ENCODE results near the gene CIDEA.

The CIDEA gene

GRCh38 chr18:12276736-12277554 lies 22.8 kb downstream of the CIDEA start:
- no peak for DNase-seq

DNA sequence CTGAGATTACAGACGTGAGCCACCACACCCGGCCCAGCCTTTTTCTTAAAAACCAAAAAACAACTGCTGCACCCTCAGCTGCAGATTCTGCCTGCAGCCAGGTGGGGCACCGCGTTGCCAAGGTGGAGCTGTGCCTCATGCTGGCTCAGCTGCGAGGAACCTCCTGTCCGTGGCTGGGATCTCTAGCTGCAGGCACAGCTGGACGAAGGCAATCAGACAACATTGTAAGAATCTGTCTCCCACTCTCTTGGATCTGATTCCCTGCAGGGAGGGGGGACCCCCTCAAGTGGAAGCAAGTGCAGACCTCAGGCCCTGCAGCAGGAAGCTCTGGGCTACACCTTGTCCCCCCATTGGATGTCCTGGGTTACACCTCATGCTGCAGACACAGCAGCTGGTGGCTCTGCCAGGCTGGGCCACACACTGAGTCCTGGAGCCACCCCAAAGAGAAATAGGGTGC lies 24.1 kb downstream of the CIDEA start:
- no peak for DNase-seq

DNA sequence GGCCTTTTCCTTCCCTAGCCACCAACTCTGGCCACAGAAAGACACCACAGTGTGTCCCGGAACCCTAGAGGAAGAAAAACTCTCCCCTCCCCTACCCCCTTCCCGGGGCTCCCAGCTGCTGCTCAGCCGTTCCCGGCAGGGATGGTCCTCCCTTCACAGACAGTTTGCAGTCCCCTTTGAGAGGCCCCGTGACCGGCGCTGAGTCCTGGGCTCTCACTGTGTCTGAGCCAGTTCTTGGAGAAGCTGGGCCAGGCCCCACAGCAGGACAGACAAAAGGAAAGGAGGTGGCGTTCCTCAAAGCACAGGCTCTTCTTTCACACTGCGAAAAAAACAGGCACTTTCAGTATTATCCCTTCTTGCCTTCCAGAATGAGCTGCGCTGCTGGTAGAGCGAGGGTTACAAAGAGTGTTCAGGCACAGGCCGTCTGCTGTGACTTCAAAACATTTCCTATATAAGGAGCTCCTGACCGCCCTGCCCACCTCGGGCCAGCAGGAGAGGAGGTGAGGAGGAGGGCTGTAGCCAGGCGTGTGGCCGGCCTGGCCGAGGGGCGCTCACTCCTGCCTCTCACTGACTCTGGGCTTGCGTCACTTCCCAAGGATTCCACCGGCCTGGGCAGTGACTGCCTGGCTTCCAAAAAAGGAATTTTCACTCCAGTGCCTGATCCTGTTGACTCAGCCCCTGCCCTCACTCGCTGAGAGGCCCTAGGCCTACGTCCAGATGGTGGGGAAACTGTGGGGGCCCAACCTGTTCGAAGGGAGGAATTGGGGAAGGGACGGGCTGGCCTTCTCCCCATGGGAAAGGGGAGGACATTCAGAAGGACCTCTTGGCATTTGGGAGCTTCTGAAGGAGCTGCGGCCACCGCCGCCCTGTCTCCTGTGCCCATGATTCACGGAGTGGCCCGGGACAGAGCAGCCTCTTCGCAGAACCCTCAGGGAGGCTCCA lies 24.9 kb downstream of the CIDEA start:
- no peak for DNase-seq

DNA sequence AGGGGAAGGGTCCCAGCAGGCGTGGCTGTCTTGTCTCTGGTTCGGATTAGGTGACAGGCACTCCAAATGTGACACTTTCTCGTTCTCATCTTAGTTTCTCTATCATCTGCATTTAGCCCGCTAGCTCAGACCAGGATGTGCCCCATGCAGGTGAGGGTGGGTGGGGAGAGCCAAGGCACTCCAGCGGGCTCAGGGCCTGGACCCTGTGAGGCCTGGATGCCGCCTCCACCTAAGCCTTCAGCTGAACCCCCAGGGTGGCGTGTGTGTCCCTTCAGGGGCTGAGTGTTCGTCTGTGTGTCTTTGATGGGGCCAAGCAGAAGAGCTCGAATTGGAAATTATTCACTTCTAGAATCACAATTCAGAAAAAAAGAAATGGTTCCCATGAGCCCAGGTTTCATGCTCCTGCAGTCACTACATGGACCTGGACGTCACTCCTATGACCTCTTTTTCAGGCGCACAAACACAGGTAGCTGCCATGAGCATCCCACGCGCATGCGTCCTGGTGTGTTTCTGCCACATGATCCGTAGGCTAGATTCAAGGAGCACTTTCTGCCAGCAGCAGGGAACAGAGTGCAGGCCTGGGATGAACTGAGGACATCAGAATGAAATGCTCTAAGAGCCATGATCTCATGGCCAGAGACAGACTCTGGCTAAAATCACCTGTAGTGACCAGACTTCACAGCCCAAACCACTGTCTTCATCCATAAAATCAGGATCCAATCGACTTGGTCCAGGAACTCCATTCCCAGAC lies 25.8 kb downstream of the CIDEA start:
- no peak for DNase-seq

GRCh38 chr18:12281861-12282260 lies 27.7 kb downstream of the CIDEA start:
- no peak for DNase-seq

- no peak for DNase-seq
These were observed 28.4 kb downstream of the CIDEA start for GRCh38 chr18:12282442-12283039.

DNA sequence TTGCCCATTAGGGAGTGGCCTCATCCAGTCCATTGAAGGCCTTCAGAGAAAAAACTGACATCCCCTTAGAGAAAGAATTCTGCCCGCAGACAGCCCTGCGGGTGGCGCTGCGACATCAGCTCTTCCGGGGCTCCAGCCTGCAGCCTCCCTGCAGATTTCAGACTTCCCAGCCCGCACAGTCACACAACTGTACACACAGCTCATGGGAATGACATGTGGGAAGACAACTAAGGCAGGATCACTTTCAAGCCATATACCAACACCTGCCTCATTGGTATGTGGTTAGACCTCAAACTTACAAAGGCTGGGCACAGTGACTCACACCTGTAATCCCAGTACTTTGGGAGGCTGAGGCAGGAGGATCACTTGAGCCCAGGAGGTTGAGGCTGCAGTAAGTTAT lies 29.1 kb downstream of the CIDEA start:
- DNase-seq = no peak

DNA sequence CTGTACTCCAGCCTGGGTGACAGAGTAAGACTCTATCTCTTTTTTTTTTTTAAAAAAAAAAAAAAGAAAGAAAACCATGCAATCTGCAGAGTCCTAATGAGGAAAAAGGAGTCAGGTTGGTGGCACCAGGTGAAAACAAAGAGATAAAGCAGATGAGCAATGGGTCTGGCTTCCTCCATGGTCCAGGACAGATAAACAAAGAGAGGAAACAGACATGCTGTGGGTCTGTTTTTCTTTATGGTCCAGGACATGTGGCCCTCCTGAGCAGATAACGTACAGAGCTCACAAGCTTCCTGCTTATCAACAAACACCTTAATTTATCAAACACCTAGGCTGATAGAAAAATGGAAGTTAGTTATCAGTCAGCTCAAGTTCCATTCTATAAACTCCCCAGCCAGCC lies 29.5 kb downstream of the CIDEA start:
- no peak for DNase-seq

GRCh38 chr18:12287131-12287681 lies 33.0 kb downstream of the CIDEA start:
- no peak for DNase-seq

- no peak for DNase-seq
These were observed 33.7 kb downstream of the CIDEA start for GRCh38 chr18:12287684-12288402.

GRCh38 chr18:12288403-12288755 lies 34.2 kb downstream of the CIDEA start:
- no peak for DNase-seq

DNA sequence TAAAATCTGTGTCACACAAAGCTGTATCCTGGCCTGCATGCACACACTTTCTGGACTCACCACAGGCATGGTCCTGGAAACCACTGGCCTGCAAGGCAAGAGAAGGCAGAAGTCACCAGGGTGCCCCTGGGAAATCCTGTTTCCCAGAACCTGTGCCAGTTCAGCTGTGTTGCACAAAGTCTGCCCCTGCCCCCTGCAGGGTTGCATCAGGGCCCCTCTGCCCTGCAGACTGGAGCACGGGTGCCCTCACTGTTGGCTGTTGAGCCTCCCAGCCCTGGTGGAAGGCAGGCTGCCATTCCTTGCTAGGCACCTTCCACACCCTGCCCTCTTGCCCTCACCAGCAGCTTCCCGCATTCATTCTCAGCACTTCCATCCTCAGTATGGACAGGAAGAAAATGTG lies 35.9 kb downstream of the CIDEA start:
- no peak for DNase-seq

DNA sequence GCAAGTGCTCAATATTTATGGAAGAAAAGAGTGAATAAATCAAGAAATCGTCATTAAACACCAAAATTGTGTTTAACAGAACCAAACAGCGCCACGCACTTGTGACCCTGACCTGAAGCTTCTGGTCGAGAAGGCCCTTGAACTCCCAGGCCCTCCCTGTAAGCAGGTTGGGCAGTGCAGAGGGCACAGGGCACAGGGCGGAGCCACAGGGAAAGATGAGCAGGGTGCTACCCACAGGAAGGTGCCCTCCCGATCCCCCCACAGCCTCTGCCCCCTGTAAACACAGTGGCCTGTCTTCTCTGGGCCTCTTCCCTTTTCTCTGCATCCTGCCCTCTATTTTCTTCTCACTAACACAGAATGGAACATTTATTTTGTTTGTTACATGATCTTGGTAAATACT lies 37.0 kb downstream of the CIDEA start:
- DNase-seq = no peak

DNA sequence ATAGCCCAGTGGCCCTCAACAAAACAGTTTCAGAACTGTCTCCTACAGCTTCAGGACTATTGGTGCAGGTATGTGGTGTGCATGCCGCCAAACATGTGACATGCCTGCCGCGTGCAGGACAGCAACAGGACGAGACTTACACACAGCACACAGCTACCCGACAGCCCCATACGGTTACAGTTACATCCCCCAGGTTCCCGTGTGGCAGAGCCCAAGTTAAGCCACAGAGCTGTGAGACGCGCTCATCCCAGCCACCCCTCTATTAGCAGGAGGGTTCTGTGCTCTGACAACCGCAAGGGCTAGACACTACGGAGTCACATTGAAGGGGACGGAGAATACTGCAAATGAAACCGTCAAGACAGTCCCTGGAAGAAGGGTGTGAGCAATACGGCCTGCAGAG lies 37.5 kb downstream of the CIDEA start:
- DNase-seq = no peak

DNA sequence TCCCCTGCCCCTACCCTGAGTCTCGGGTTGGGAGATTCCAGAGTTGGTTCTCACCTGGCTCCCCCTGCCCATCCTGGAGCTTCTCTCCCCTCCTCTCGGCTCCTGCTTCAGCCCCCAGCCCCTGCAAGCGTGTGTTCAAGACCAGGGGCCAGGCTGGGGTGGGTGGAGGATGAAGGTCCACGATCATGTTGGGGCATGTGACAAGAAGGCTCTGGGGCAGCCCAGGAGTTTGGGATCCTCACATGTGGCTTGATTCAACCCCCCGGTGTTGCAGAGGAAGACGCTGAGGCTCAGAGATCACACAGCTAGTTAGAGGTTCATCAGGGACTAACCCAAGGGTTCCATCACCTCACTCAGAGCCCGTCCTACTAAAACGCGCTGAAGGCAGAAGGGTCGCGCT lies 39.7 kb downstream of the CIDEA start:
- no peak for DNase-seq

DNA sequence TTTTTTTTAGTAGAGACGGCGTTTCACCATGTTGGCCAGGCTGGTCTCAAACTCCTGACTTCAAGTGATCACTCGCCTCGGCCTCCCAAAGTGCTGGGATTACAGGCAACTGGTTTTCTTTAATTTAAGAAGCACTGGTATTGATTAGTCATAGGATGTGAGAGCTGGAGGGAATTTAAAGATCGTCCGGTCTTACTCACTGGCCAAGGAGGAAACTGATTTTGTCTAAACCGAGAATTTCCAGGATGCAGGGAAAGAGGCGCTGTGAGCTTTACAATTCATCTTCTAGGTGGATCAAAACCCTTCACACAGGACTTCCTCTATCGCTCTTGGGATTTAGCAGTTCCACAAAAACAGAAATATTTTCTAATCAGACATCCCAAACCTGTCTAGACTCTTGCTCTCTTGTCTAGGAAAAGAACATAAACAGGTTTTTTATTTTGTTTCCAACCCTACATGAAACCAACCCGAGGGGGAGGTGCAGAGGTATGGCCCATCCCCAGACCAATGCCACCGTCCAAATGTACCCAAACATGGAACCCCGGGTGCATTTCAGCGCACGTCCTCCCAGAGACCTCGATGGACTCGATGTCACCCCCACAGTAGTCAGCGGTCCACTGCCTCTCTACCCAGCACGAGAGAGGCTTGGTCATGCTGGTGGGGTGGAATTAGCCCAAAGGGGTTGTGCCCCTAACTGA lies 41.4 kb downstream of the CIDEA start:
- no peak for DNase-seq

- no peak for DNase-seq
These were observed 41.9 kb downstream of the CIDEA start for GRCh38 chr18:12296087-12296403.

DNA sequence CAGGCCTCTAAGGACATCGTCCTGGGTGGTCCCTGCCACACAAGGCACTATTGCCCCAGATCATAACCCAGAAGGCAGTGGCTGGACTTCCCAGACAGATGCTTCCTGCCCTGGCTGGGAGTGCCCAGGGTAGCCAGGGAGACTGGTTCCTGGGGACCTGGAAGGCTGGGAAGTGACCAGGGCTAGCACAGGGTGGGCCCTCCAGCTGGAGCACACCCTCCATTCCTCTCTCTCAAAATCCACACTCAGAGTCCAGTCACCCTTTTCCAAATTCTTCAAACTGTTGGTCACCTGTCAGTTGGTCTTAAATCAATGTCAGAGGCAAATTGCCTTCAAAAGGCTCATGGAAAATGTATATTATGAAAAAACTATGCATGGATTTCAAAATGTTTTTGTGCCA lies 42.3 kb downstream of the CIDEA start:
- DNase-seq = no peak

DNA sequence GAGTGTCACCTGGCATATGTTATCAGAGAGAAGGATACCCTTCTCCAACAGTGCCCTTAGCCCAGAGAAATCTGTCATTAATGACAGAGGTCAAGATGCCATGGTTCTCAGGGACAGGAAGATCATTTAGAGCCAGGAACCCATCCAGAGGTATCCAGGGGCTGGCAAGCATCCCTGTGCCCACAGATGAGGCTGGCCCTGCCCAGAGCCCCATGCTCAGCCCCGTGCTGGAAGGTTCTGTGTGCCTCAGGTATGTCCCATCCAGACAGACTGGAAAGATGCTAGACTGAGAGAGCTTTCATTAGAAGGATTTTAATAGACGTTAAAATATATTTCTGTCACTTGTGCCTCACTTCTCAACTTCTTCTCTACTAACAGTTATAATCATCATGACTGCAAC lies 45.7 kb downstream of the CIDEA start:
- no peak for DNase-seq

DNA sequence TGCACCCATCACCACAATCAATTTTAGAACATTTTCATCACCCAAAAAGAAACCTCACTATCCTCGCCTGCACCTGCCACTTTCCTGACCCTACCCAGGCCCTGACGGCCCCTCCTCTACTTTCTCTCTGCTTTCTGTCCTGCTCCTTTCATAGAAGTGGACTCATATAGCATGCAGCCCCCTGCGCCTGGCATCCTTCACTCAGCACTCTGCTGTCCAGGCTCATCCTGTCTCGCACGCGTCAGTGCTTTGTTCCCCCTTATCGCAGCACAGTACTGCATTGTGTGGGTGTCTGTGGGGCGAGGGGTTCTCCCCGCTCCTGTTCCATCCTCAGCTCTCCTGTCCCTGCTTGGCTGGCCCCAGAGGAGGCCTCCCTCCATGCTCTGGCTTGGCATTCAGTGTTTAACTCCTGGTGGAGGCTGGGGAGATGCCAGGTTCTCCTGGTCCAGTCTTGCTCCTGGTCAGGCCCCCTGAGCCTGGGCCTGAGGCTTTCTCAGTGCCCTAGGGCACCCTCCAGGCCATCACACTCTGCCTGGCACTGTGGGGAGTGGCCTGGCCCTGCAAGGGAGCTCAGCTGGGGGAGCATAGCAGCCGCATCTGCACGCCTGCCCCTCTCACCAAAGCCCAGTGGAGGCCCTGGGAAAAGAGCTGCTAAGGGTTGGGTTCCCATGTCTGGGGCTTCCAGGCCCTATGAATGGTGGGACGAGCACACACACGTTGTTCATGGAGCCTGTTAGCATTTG lies 47.3 kb downstream of the CIDEA start:
- DNase-seq = no peak
